Lower leg skin (tissue), 3 donors: ENCODE results near the gene STIM1.

Experiments
- CTCF ChIP-seq, 3 donors: fragments of 450-650 bp; IDR thresholded peaks; one replicate each; pipeline ENCODE4 v1.5.1; 2016; ENCODE audit warnings: antibody characterized with exemption in 3 of 3, mild to moderate bottlenecking in 3 of 3, moderate library complexity in 2 of 3
- POLR2A ChIP-seq, 2 donors: fragments of 450-650 bp; IDR thresholded peaks; one replicate each; pipeline ENCODE4 v1.6.1; 2016 to 2017; ENCODE audit warnings: antibody characterized with exemption in 2 of 2, mild to moderate bottlenecking in 1 of 2, moderate library complexity in 1 of 2

GRCh38 chr11:4074266-4074665, 218.8 kb downstream of the STIM1 start:
- TF ChIP-seq CTCF (IDR thresholded peaks at IDR 0.05) (no peak), POLR2A (IDR thresholded peaks at IDR 0.05) (no peak)
